Naive B cell (primary cell): ENCODE data around the gene TEX35. TPM values are rescaled to one million over a fixed set of nuclear protein-coding genes. Genes with fewer than 3 reads are reported as not detected.

Source experiments
- ATAC-seq, 2 donors: fragments of 150-1000 bp; cut with Tn5 transposase; 2 replicates each; pipeline ENCODE4 v1.10.0; 2021; ENCODE audit warnings: low read depth in 2 of 2, mild to moderate bottlenecking in 2 of 2, moderate library complexity in 2 of 2
- DNase-seq: peaks from one replicate; pipeline ENCODE4 v3.0.0; 2022
- H3K27ac Mint-ChIP-seq, 6 donors: one replicate each; pipeline ENCODE4 v1.8.0; 2020 to 2022; ENCODE audit warnings: mild to moderate bottlenecking in 6 of 6, mixed read lengths in 6 of 6, moderate library complexity in 5 of 6, inconsistent platforms in 2 of 6
- H3K27me3 Mint-ChIP-seq, 3 donors: one replicate each; pipeline ENCODE4 v1.8.0; 2021 to 2022; ENCODE audit warnings: mixed read lengths in 3 of 3, mild to moderate bottlenecking in 1 of 3
- H3K36me3 Mint-ChIP-seq, 2 donors: one replicate each; pipeline ENCODE4 v1.8.0; 2020 to 2022; ENCODE audit warnings: mixed read lengths in 2 of 2, inconsistent platforms in 1 of 2, mild to moderate bottlenecking in 1 of 2
- H3K4me1 Mint-ChIP-seq, 3 donors: one replicate each; pipeline ENCODE4 v1.8.0; 2020 to 2022; ENCODE audit warnings: mixed read lengths in 3 of 3, inconsistent platforms in 1 of 3, mild to moderate bottlenecking in 1 of 3, moderate library complexity in 1 of 3
- H3K4me3 Mint-ChIP-seq, 8 donors: one replicate each; pipeline ENCODE4 v1.8.0; 2020 to 2022; ENCODE audit warnings: mild to moderate bottlenecking in 8 of 8, mixed read lengths in 8 of 8, moderate library complexity in 8 of 8, inconsistent platforms in 2 of 8
- H3K9me3 Mint-ChIP-seq, 7 donors: one replicate each; pipeline ENCODE4 v1.8.0; 2020 to 2022; ENCODE audit warnings: mixed read lengths in 7 of 7, mild to moderate bottlenecking in 5 of 7, inconsistent platforms in 2 of 7, moderate library complexity in 1 of 7
- polyA plus RNA-seq, 6 donors: library from polyadenylated mRNA; unstranded; fragments of 300-500 nt; fragmentation: Illumina TruSeq; gene quantifications; one replicate each; pipeline ENCODE4 v1.2.3, GENCODE V29; 2021; ENCODE audit warnings: low read depth in 6 of 6

Gene TEX35
- polyA plus RNA-seq, 6 donors from 2014 or later = 0.14 to 0.67 (median 0.17) TPM

DNA sequence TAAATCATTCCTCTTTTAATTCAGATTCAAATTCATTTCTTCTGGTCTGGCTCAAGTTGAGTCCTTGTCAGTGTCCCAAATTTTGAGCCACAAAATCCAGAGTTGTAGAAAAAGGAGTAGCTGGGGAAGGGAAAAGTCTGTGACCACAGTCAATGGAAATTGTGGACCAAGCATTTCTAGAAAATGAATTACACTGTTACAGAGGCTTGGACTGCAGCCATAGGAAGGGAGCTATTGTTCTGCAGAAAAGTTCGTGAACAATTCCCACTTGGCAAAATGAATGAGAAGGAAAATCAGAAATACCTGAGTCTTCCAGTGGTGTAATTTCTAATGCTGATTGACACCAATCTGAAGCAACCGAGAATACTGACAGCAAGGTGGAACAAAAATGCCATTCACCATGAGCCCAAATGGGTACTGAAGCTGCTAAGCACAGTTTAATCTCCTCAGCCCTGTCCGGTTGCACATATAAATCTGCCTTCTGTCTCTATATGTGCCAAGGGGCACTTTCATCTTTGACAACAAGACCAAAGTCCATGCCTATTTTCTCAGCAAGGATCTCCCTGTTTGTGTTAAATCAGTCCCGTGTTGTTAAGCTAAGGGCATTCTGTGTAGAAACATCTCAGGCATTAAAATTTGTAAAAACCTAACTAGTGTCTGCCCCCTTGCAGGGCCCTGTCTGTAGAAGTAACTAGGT lies 51.3 kb downstream of the TEX35 start:
- H3K9me3 Mint-ChIP-seq = peaks cover 0 to 5% (median 3%) of the 10 kb centered on the region in 7 donors
- DNase-seq = no peak
- peak overlapping the region in 1 of 8 donors; percentile 44 for H3K4me3 Mint-ChIP-seq
- no peak for ATAC-seq
- H3K27ac Mint-ChIP-seq = peak overlapping the region in 5 of 6 donors; percentile 12 to 85 (median 49)
- H3K36me3 Mint-ChIP-seq = peaks cover 9 to 12% of the 10 kb centered on the region in 2 donors
- H3K4me1 Mint-ChIP-seq = peaks cover 57 to 90% (median 89%) of the 10 kb centered on the region in 3 donors
- no peaks in the 10 kb centered on the region for H3K27me3 Mint-ChIP-seq

DNA sequence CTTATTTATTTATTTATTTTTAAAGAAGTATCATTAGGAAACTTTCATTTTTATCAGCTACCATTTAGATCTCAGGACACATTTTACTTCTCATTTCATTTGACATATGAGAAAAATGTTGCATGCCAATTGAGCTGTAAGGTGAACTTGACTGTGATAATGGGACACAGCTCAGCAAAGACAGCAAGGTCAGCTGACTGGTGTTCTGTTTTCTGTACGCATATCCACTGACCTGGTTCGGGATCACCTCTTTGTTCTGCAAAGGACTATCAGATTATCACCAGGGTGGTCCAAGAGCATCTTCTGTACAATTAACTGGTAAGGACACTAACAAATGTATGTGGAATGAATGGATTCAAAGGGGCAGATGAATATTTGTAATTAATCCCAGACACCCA lies 51.9 kb downstream of the TEX35 start:
- ATAC-seq (peak in 1 of 2 donors; percentile 33), DNase-seq (no peak)
- peak overlapping the region in 4 of 6 donors; percentile 12 to 76 (median 39) for H3K27ac Mint-ChIP-seq
- no peaks in the 10 kb centered on the region for H3K27me3 Mint-ChIP-seq
- peaks cover 3 to 7% of the 10 kb centered on the region in 2 donors for H3K36me3 Mint-ChIP-seq
- H3K9me3 Mint-ChIP-seq = peaks cover 0 to 5% (median 1%) of the 10 kb centered on the region in 7 donors
- no peak overlapping the region for H3K4me3 Mint-ChIP-seq
- peaks cover 63 to 90% (median 89%) of the 10 kb centered on the region in 3 donors for H3K4me1 Mint-ChIP-seq

- peaks cover 61 to 88% (median 84%) of the 10 kb centered on the region in 3 donors for H3K4me1 Mint-ChIP-seq
- peaks cover 0 to 5% of the 10 kb centered on the region in 2 donors for H3K36me3 Mint-ChIP-seq
- no peak for DNase-seq
- peak overlapping the region in 2 of 8 donors; percentile 9 to 14 for H3K4me3 Mint-ChIP-seq
- peaks cover 0 to 5% (median 0%) of the 10 kb centered on the region in 7 donors for H3K9me3 Mint-ChIP-seq
- H3K27ac Mint-ChIP-seq = peak overlapping the region in 3 of 6 donors; percentile 30 to 83 (median 39)
- H3K27me3 Mint-ChIP-seq = no peaks in the 10 kb centered on the region
- ATAC-seq = no peak
Observed at GRCh38 chr1:178565586-178565985, 52.7 kb downstream of the TEX35 start.

GRCh38 chr1:178566187-178566586 lies 53.3 kb downstream of the TEX35 start:
- Mint-ChIP-seq H3K9me3 (peaks cover 0 to 5% (median 0%) of the 10 kb centered on the region in 7 donors), H3K4me1 (peaks cover 55 to 82% (median 78%) of the 10 kb centered on the region in 3 donors), H3K27ac (peak overlapping the region in 2 of 6 donors; percentile 39 to 62), H3K27me3 (no peaks in the 10 kb centered on the region), H3K4me3 (peak overlapping the region in 2 of 8 donors; percentile 25 to 26), H3K36me3 (peaks cover 0 to 5% of the 10 kb centered on the region in 2 donors)
- DNase-seq (no peak), ATAC-seq (no peak)

GRCh38 chr1:178571807-178572206 lies 58.9 kb downstream of the TEX35 start:
- Mint-ChIP-seq H3K36me3 (peaks cover 17 to 23% of the 10 kb centered on the region in 2 donors), H3K4me1 (peaks cover 61 to 71% (median 69%) of the 10 kb centered on the region in 3 donors), H3K9me3 (peaks cover 0 to 12% (median 0%) of the 10 kb centered on the region in 7 donors), H3K4me3 (no peak overlapping the region), H3K27me3 (no peaks in the 10 kb centered on the region), H3K27ac (peak overlapping the region in 2 of 6 donors; percentile 42 to 81)
- no peak for DNase-seq
- no peak for ATAC-seq

Other genes starting within 250 kb of the TEX35 start
- gene CLEC20A, start 16.1 kb upstream of the TEX35 start, polyA plus RNA-seq = 10 to 100 TPM in 5 of 6 donors, 1 to 10 TPM in 1; 2.7 to 50.3 (median 21.3) TPM
- gene RALGPS2, start 212.1 kb downstream of the TEX35 start, polyA plus RNA-seq = 100 to 1,000 TPM in 5 of 6 donors, 10 to 100 TPM in 1; 90.9 to 349 (median 298) TPM